ENCODE results near the gene CEP89. TPM values are rescaled to one million over a fixed set of nuclear protein-coding genes. Genes with fewer than 3 reads are reported as not detected.
"Not testable (repeated sequence)": the region's sequence is repeated elsewhere in the genome, so short reads cannot be mapped to it uniquely, and the experiment has no call there.

CEP89 gene
- total RNA-seq, 2 experiments from 2014 or later = 14.6 to 15.5 TPM

- intact Hi-C loops (cut with micrococcal nuclease) = no loop called here
- Mint-ChIP-seq H3K9me3 (no peaks in the 10 kb centered on the region), H3K27me3 (ENCODE audit: low read depth) (no peaks in the 10 kb centered on the region), H3K4me1 (ENCODE audit: low read depth) (no peaks in the 10 kb centered on the region), H3K4me3 (no peak overlapping the region), H3K36me3 (ENCODE audit: low read depth) (no peaks in the 10 kb centered on the region), H3K27ac (no peak overlapping the region)
- DNase-seq = no peak
- CTCF ChIA-PET = no interaction called here
These were observed 107.9 kb downstream of the CEP89 start for GRCh38 chr19:32863841-32864240.

GRCh38 chr19:32863301-32863700 lies 108.5 kb downstream of the CEP89 start:
- Mint-ChIP-seq H3K9me3 (no peaks in the 10 kb centered on the region), H3K4me3 (no peak overlapping the region), H3K27me3 (ENCODE audit: low read depth) (no peaks in the 10 kb centered on the region), H3K36me3 (ENCODE audit: low read depth) (no peaks in the 10 kb centered on the region), H3K4me1 (ENCODE audit: low read depth) (no peaks in the 10 kb centered on the region), H3K27ac (no peak overlapping the region)
- no peak for DNase-seq
- intact Hi-C loops (cut with micrococcal nuclease) = no loop called here
- CTCF ChIA-PET = no interaction called here

GRCh38 chr19:32862741-32863140 lies 109.0 kb downstream of the CEP89 start:
- no peak overlapping the region for H3K4me3 Mint-ChIP-seq
- H3K9me3 Mint-ChIP-seq = no peaks in the 10 kb centered on the region
- H3K27me3 Mint-ChIP-seq (ENCODE audit: low read depth) = no peaks in the 10 kb centered on the region
- H3K27ac Mint-ChIP-seq = no peak overlapping the region
- H3K4me1 Mint-ChIP-seq (ENCODE audit: low read depth) = no peaks in the 10 kb centered on the region
- DNase-seq = no peak
- CTCF ChIA-PET = no interaction called here
- intact Hi-C loops (cut with micrococcal nuclease) = no loop called here
- no peaks in the 10 kb centered on the region for H3K36me3 Mint-ChIP-seq (ENCODE audit: low read depth)

GRCh38 chr19:32862173-32862572 lies 109.6 kb downstream of the CEP89 start:
- Mint-ChIP-seq H3K27me3 (ENCODE audit: low read depth) (no peaks in the 10 kb centered on the region), H3K9me3 (no peaks in the 10 kb centered on the region), H3K4me1 (ENCODE audit: low read depth) (no peaks in the 10 kb centered on the region), H3K36me3 (ENCODE audit: low read depth) (no peaks in the 10 kb centered on the region), H3K4me3 (no peak overlapping the region), H3K27ac (no peak overlapping the region)
- intact Hi-C loops (cut with micrococcal nuclease) = no loop called here
- no peak for DNase-seq
- CTCF ChIA-PET = no interaction called here

- H3K36me3 Mint-ChIP-seq (ENCODE audit: low read depth) = no peaks in the 10 kb centered on the region
- CTCF ChIA-PET = no interaction called here
- H3K27me3 Mint-ChIP-seq (ENCODE audit: low read depth) = no peaks in the 10 kb centered on the region
- intact Hi-C loops (cut with micrococcal nuclease) = no loop called here
- no peak for DNase-seq
- H3K27ac Mint-ChIP-seq = no peak overlapping the region
- no peaks in the 10 kb centered on the region for H3K4me1 Mint-ChIP-seq (ENCODE audit: low read depth)
- H3K4me3 Mint-ChIP-seq = no peak overlapping the region
- H3K9me3 Mint-ChIP-seq = no peaks in the 10 kb centered on the region
These were observed 110.2 kb downstream of the CEP89 start for GRCh38 chr19:32861596-32861995.

- CTCF ChIA-PET = no interaction called here
- intact Hi-C loops (cut with micrococcal nuclease) = no loop called here
- no peak overlapping the region for H3K4me3 Mint-ChIP-seq
- H3K27me3 Mint-ChIP-seq (ENCODE audit: low read depth) = no peaks in the 10 kb centered on the region
- H3K27ac Mint-ChIP-seq = no peak overlapping the region
- H3K9me3 Mint-ChIP-seq = no peaks in the 10 kb centered on the region
- no peak for DNase-seq
- H3K36me3 Mint-ChIP-seq (ENCODE audit: low read depth) = no peaks in the 10 kb centered on the region
- no peaks in the 10 kb centered on the region for H3K4me1 Mint-ChIP-seq (ENCODE audit: low read depth)
These were observed 112.2 kb downstream of the CEP89 start for GRCh38 chr19:32859591-32859990.

GRCh38 chr19:32858559-32858958 lies 113.2 kb downstream of the CEP89 start:
- H3K9me3 Mint-ChIP-seq = no peaks in the 10 kb centered on the region
- H3K27me3 Mint-ChIP-seq (ENCODE audit: low read depth) = no peaks in the 10 kb centered on the region
- no peak overlapping the region for H3K4me3 Mint-ChIP-seq
- no peaks in the 10 kb centered on the region for H3K36me3 Mint-ChIP-seq (ENCODE audit: low read depth)
- CTCF ChIA-PET = no interaction called here
- H3K27ac Mint-ChIP-seq = no peak overlapping the region
- intact Hi-C loops (cut with micrococcal nuclease) = no loop called here
- no peak for DNase-seq
- H3K4me1 Mint-ChIP-seq (ENCODE audit: low read depth) = no peaks in the 10 kb centered on the region

GRCh38 chr19:32858155-32858554 lies 113.6 kb downstream of the CEP89 start:
- Mint-ChIP-seq H3K36me3 (ENCODE audit: low read depth) (no peaks in the 10 kb centered on the region), H3K9me3 (no peaks in the 10 kb centered on the region), H3K4me3 (no peak overlapping the region), H3K27me3 (ENCODE audit: low read depth) (no peaks in the 10 kb centered on the region), H3K4me1 (ENCODE audit: low read depth) (no peaks in the 10 kb centered on the region), H3K27ac (no peak overlapping the region)
- DNase-seq = no peak
- intact Hi-C loops (cut with micrococcal nuclease) = no loop called here
- CTCF ChIA-PET = no interaction called here

GRCh38 chr19:32857584-32857983 lies 114.2 kb downstream of the CEP89 start:
- H3K9me3 Mint-ChIP-seq = no peaks in the 10 kb centered on the region
- H3K27ac Mint-ChIP-seq = no peak overlapping the region
- H3K4me3 Mint-ChIP-seq = no peak overlapping the region
- no peak for DNase-seq
- CTCF ChIA-PET = no interaction called here
- H3K27me3 Mint-ChIP-seq (ENCODE audit: low read depth) = no peaks in the 10 kb centered on the region
- intact Hi-C loops (cut with micrococcal nuclease) = no loop called here
- H3K4me1 Mint-ChIP-seq (ENCODE audit: low read depth) = no peaks in the 10 kb centered on the region
- no peaks in the 10 kb centered on the region for H3K36me3 Mint-ChIP-seq (ENCODE audit: low read depth)

GRCh38 chr19:32856818-32857217 lies 114.9 kb downstream of the CEP89 start:
- DNase-seq; H3K4me1 Mint-ChIP-seq (ENCODE audit: low read depth); CTCF ChIA-PET; H3K36me3 Mint-ChIP-seq (ENCODE audit: low read depth); H3K9me3 Mint-ChIP-seq; intact Hi-C loops (cut with micrococcal nuclease); H3K27ac Mint-ChIP-seq; H3K4me3 Mint-ChIP-seq; H3K27me3 Mint-ChIP-seq (ENCODE audit: low read depth): not testable (repeated sequence)

GRCh38 chr19:32852216-32852615 lies 119.5 kb downstream of the CEP89 start:
- intact Hi-C loops (cut with micrococcal nuclease) = no loop called here
- Mint-ChIP-seq H3K4me1 (ENCODE audit: low read depth) (no peaks in the 10 kb centered on the region), H3K27me3 (ENCODE audit: low read depth) (no peaks in the 10 kb centered on the region), H3K9me3 (peaks cover 4% of the 10 kb centered on the region), H3K4me3 (no peak overlapping the region), H3K36me3 (ENCODE audit: low read depth) (peaks cover under 1% of the 10 kb centered on the region), H3K27ac (no peak overlapping the region)
- no peak for DNase-seq
- CTCF ChIA-PET = no interaction called here

GRCh38 chr19:32848035-32848434 lies 123.7 kb downstream of the CEP89 start:
- CTCF ChIA-PET; H3K27me3 Mint-ChIP-seq (ENCODE audit: low read depth); intact Hi-C loops (cut with micrococcal nuclease); H3K4me1 Mint-ChIP-seq (ENCODE audit: low read depth); H3K9me3 Mint-ChIP-seq; H3K27ac Mint-ChIP-seq; H3K4me3 Mint-ChIP-seq; DNase-seq; H3K36me3 Mint-ChIP-seq (ENCODE audit: low read depth): not testable (repeated sequence)

GRCh38 chr19:32843716-32844245 lies 128.0 kb downstream of the CEP89 start:
- H3K4me1 Mint-ChIP-seq (ENCODE audit: low read depth) = no peaks in the 10 kb centered on the region
- H3K9me3 Mint-ChIP-seq = peaks cover 16% of the 10 kb centered on the region
- H3K4me3 Mint-ChIP-seq = no peak overlapping the region
- DNase-seq = no peak
- intact Hi-C loops (cut with micrococcal nuclease) = no loop called here
- CTCF ChIA-PET = interaction anchor here (0.6 to 1.4 kb wide), 3 partner anchors 22 to 40 kb away, joined by 3 read pairs; no protein-coding TSS in a partner anchor
- peaks cover 5% of the 10 kb centered on the region for H3K36me3 Mint-ChIP-seq (ENCODE audit: low read depth)
- no peak overlapping the region for H3K27ac Mint-ChIP-seq
- no peaks in the 10 kb centered on the region for H3K27me3 Mint-ChIP-seq (ENCODE audit: low read depth)

GRCh38 chr19:32842061-32842460 lies 129.7 kb downstream of the CEP89 start:
- CTCF ChIA-PET = no interaction called here
- DNase-seq = no peak
- Mint-ChIP-seq H3K27ac (no peak overlapping the region), H3K9me3 (peaks cover 12% of the 10 kb centered on the region), H3K4me1 (ENCODE audit: low read depth) (peaks cover 3% of the 10 kb centered on the region), H3K27me3 (ENCODE audit: low read depth) (no peaks in the 10 kb centered on the region), H3K4me3 (no peak overlapping the region), H3K36me3 (ENCODE audit: low read depth) (peaks cover 4% of the 10 kb centered on the region)
- intact Hi-C loops (cut with micrococcal nuclease) = no loop called here
